OCI-LY7 (cell line): ENCODE measurements around the gene TIGD2. TPM values are rescaled to one million over a fixed set of nuclear protein-coding genes. Genes with fewer than 3 reads are reported as not detected.

Experiments used
- BruUV-seq: library from RNA; stranded (reverse); fragments of 400-500 nt; replicated peaks from 2 replicates; lab custom pipeline; 2021; lab: Mats Ljungman, UMichigan
- CTCF ChIA-PET: fragments of 300-600 bp; sonication (Branson Sonifier 250); formaldehyde crosslinking; loops from one replicate; lab custom pipeline; 2022; ENCODE audit warnings: antibody characterized with exemption; ENCODE audit not compliant: unreplicated experiment; lab: Charles Lee
- POLR2A ChIA-PET: fragments of 300-600 bp; sonication (Branson Sonifier 250); formaldehyde crosslinking; loops from one replicate; lab custom pipeline; 2022; ENCODE audit warnings: antibody characterized with exemption; lab: Charles Lee
- DNase-seq: peaks from one replicate; pipeline ENCODE4 v3.0.0-alpha.2; 2015; ENCODE audit warnings: low spot score
- H2AFZ ChIP-seq: fragments of 200-600 bp; sonication (generic), shearing (Covaris generic); 2 replicates; pipeline ENCODE4 v1.6.1; 2014; ENCODE audit warnings: mild to moderate bottlenecking, antibody characterized with exemption, low read length, moderate library complexity
- H3K27ac ChIP-seq: fragments of 200-600 bp; sonication (generic); 2 replicates; pipeline ENCODE4 v1.5.1; 2014; ENCODE audit warnings: mixed run types, low read depth, mild to moderate bottlenecking, moderate library complexity, low read length, inconsistent platforms; ENCODE audit not compliant: poor library complexity, severe bottlenecking
- H3K36me3 ChIP-seq: fragments of 200-600 bp; sonication (generic); 2 replicates; pipeline ENCODE4 v1.6.1; 2014; ENCODE audit warnings: mild to moderate bottlenecking, antibody characterized with exemption, low read length, moderate library complexity, mixed read lengths; ENCODE audit not compliant: insufficient read depth
- H3K4me1 ChIP-seq: fragments of 200-600 bp; sonication (generic); 2 replicates; pipeline ENCODE4 v1.5.1; 2014; ENCODE audit warnings: mild to moderate bottlenecking, low read length; ENCODE audit not compliant: insufficient read depth, poor library complexity, severe bottlenecking
- H3K4me2 ChIP-seq: fragments of 200-600 bp; sonication (generic); 2 replicates; pipeline ENCODE4 v1.6.1; 2014; ENCODE audit warnings: mild to moderate bottlenecking, low read length
- H3K4me3 ChIP-seq: fragments of 200-600 bp; sonication (generic); 2 replicates; pipeline ENCODE4 v1.5.1; 2014; ENCODE audit warnings: mild to moderate bottlenecking, low read depth, low read length; ENCODE audit not compliant: poor library complexity, severe bottlenecking
- H3K79me2 ChIP-seq: fragments of 200-600 bp; sonication (generic); 2 replicates; pipeline ENCODE4 v1.6.1; 2016; ENCODE audit warnings: low read depth, mild to moderate bottlenecking, low read length, moderate library complexity, mixed read lengths; ENCODE audit not compliant: insufficient read depth
- H3K9me2 ChIP-seq: fragments of 200-600 bp; sonication (generic); 2 replicates; pipeline ENCODE4 v1.6.1; 2016; ENCODE audit warnings: mild to moderate bottlenecking, low read length, mixed read lengths; ENCODE audit not compliant: insufficient read depth
- H3K9me3 ChIP-seq: fragments of 200-600 bp; sonication (generic); 2 replicates; pipeline ENCODE4 v1.6.1; 2014; ENCODE audit warnings: mild to moderate bottlenecking, mixed run types, low read length, mixed read lengths
- H4K20me1 ChIP-seq: fragments of 200-600 bp; sonication (generic); 2 replicates; pipeline ENCODE4 v1.6.1; 2014; ENCODE audit warnings: mild to moderate bottlenecking, antibody characterized with exemption, low read length, moderate library complexity, mixed read lengths; ENCODE audit not compliant: insufficient read depth
- EZH2phosphoT487 ChIP-seq: fragments of 200-600 bp; sonication (generic); IDR thresholded peaks from 2 replicates; pipeline ENCODE4 v1.6.1; 2018; ENCODE audit warnings: low read depth, borderline replicate concordance, mild to moderate bottlenecking, mixed run types, antibody characterized with exemption, low read length, moderate library complexity, mixed read lengths
- intact Hi-C: fragments of 100-400 bp; cut with micrococcal nuclease; formaldehyde crosslinking; loops from one replicate; pipeline ENCODE4 v1.10.0; 2022; ENCODE audit not compliant: unreplicated experiment
- total RNA-seq, 2 experiments: library from RNA; depleted of rRNA in 1 of 2; stranded (reverse); fragments of >200 nt in 1 of 2; shearing (Covaris generic) in 1 of 2; gene quantifications; 2 replicates each; pipeline ENCODE4 v1.2.3, GENCODE V29; 2014 to 2022
- TF ChIP-seq, protein P1 (sequence below): fragments of 200-600 bp; sonication (generic); conservative IDR thresholded peaks from 2 replicates; pipeline ENCODE4 v1.5.1; 2014; ENCODE audit warnings: mild to moderate bottlenecking, antibody characterized with exemption, low read length, moderate library complexity, mixed read lengths

TIGD2 gene
- total RNA-seq, 2 experiments from 2014 or later: 6.3 to 10.0 TPM

DNA sequence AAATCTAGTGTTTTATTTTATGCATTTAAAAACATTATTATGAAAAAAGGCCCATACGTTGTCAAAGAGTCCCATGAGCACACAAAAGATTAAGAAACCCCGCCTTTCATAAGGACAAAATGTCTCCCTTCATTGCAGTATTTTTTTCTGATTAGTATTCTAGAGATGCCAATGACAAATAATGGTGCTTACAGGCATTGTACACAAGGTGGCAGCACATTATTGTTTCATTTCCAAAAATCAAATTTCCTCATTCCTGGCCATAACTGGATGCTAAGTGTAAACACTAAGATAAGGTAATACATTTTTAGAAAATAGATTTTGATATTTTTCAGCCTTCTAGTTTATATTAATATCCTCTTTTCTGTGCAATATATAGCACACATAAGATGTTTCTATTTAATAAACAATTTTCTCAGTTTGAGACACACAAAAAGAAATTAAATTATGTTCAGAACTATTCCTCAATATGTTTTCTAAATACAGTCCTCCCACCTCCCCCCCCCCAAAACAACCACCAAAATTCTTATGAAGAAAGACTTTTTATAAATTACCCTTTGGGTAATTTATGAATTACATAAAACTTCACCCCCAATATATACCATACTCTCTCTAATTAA, 47.7 kb downstream of the TIGD2 start:
- no peak overlapping the region for H3K4me2 ChIP-seq
- H2AFZ ChIP-seq: peak overlapping the region; percentile 44; the same call in 1 of the 2 replicates
- no peaks in the 10 kb centered on the region for H3K4me1 ChIP-seq
- ChIA-PET CTCF (interaction anchor here (0.5 kb wide), 1 partner anchor 755 kb away, joined by 3 read pairs; no protein-coding TSS in a partner anchor), POLR2A (interaction anchor here (0.6 to 1.1 kb wide), 2 partner anchors 118 to 384 kb away, joined by 3 to 4 read pairs; no protein-coding TSS in a partner anchor)
- DNase-seq: peak; percentile 47
- H3K27ac ChIP-seq: no peak overlapping the region
- H4K20me1 ChIP-seq: no peaks in the 10 kb centered on the region
- BruUV-seq: no TSS peak
- intact Hi-C loops: loop anchor here (1.0 to 5.0 kb wide), 2 partner anchors 275 to 738 kb away; no protein-coding TSS in a partner anchor
- no peak overlapping the region for H3K4me3 ChIP-seq
- TF ChIP-seq, protein P1, sequence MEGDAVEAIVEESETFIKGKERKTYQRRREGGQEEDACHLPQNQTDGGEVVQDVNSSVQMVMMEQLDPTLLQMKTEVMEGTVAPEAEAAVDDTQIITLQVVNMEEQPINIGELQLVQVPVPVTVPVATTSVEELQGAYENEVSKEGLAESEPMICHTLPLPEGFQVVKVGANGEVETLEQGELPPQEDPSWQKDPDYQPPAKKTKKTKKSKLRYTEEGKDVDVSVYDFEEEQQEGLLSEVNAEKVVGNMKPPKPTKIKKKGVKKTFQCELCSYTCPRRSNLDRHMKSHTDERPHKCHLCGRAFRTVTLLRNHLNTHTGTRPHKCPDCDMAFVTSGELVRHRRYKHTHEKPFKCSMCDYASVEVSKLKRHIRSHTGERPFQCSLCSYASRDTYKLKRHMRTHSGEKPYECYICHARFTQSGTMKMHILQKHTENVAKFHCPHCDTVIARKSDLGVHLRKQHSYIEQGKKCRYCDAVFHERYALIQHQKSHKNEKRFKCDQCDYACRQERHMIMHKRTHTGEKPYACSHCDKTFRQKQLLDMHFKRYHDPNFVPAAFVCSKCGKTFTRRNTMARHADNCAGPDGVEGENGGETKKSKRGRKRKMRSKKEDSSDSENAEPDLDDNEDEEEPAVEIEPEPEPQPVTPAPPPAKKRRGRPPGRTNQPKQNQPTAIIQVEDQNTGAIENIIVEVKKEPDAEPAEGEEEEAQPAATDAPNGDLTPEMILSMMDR: peak; percentile 94
- TF ChIP-seq EZH2phosphoT487: no peak
- H3K79me2 ChIP-seq: no peaks in the 10 kb centered on the region
- no peaks in the 10 kb centered on the region for H3K36me3 ChIP-seq
- H3K9me3 ChIP-seq: no peaks in the 10 kb centered on the region
- no peaks in the 10 kb centered on the region for H3K9me2 ChIP-seq

DNA sequence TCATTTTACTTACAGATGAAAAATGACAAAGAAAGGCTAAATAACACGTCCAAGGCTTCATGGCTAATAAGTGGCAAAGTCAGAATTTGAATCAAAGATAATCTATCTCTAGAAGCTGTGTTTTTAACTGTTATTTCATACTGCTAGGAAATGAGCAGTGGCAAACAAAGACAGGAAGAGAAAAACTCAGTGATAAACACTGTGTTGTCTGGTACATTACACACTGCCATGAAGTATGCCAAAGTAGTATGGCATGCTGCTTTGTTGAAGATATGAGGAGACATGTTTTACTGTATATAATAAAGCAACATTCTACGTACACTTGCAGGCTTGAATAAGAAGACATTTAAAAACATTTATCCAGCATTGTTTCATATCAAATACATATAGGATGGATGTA, 49.5 kb downstream of the TIGD2 start:
- TF ChIP-seq, protein P1: no peak
- TF ChIP-seq EZH2phosphoT487: no peak
- no peaks in the 10 kb centered on the region for H3K9me2 ChIP-seq
- no peak overlapping the region for H3K4me3 ChIP-seq
- H4K20me1 ChIP-seq: no peaks in the 10 kb centered on the region
- H3K36me3 ChIP-seq: no peaks in the 10 kb centered on the region
- no TSS peak for BruUV-seq
- H3K4me1 ChIP-seq: no peaks in the 10 kb centered on the region
- no peak overlapping the region for H3K27ac ChIP-seq
- ChIA-PET POLR2A (interaction anchor here (1.3 kb wide), 1 partner anchor 22 kb away, joined by 3 read pairs; no protein-coding TSS in a partner anchor), CTCF (no interaction called here)
- intact Hi-C loops: no loop called here
- no peak overlapping the region for H2AFZ ChIP-seq
- no peaks in the 10 kb centered on the region for H3K9me3 ChIP-seq
- no peak for DNase-seq
- H3K4me2 ChIP-seq: no peak overlapping the region
- no peaks in the 10 kb centered on the region for H3K79me2 ChIP-seq

GRCh38 chr4:89161841-89162240, 50.5 kb downstream of the TIGD2 start:
- intact Hi-C loops: no loop called here
- H3K4me3 ChIP-seq: no peak overlapping the region
- BruUV-seq: no TSS peak
- no peaks in the 10 kb centered on the region for H3K4me1 ChIP-seq
- no peaks in the 10 kb centered on the region for H3K79me2 ChIP-seq
- H3K27ac ChIP-seq: no peak overlapping the region
- no peak for TF ChIP-seq EZH2phosphoT487
- TF ChIP-seq, protein P1: no peak
- no peak for DNase-seq
- H3K9me2 ChIP-seq: no peaks in the 10 kb centered on the region
- H4K20me1 ChIP-seq: no peaks in the 10 kb centered on the region
- CTCF ChIA-PET: no interaction called here
- no peak overlapping the region for H2AFZ ChIP-seq
- POLR2A ChIA-PET: no interaction called here
- no peak overlapping the region for H3K4me2 ChIP-seq
- no peaks in the 10 kb centered on the region for H3K9me3 ChIP-seq
- H3K36me3 ChIP-seq: no peaks in the 10 kb centered on the region
